WTC11 (cell line): Measurements from ENCODE around the gene SLC8A2. TPM values are rescaled to one million over a fixed set of nuclear protein-coding genes. Genes with fewer than 3 reads are reported as not detected.

ENCODE experiments used
- ATAC-seq: fragments of 200-7000 bp; cut with Tn5 transposase; 2 replicates; pipeline ENCODE4 v1.10.0; 2021; ENCODE audit warnings: mild to moderate bottlenecking, moderate library complexity
- CTCF ChIA-PET: fragments of 300-600 bp; sonication (Branson Sonifier 250); formaldehyde crosslinking; loops from one replicate; lab custom pipeline; 2021; ENCODE audit warnings: antibody characterized with exemption; lab: Charles Lee
- POLR2A ChIA-PET: fragments of 350-600 bp; sonication (Branson Sonifier 250); formaldehyde crosslinking; loops from one replicate; lab custom pipeline; 2021; ENCODE audit warnings: antibody characterized with exemption; lab: Charles Lee
- DNase-seq: peaks from one replicate; pipeline ENCODE4 v3.0.0; 2021; ENCODE audit warnings: low spot score
- H3K27ac Mint-ChIP-seq: 2 replicates; pipeline ENCODE4 v1.8.0; 2021; ENCODE audit warnings: mixed read lengths
- H3K27me3 Mint-ChIP-seq: 2 replicates; pipeline ENCODE4 v1.8.0; 2021; ENCODE audit warnings: low read depth, mild to moderate bottlenecking, moderate library complexity, mixed read lengths
- H3K36me3 Mint-ChIP-seq: 2 replicates; pipeline ENCODE4 v1.8.0; 2021; ENCODE audit warnings: mixed read lengths
- H3K4me1 Mint-ChIP-seq: 2 replicates; pipeline ENCODE4 v1.8.0; 2022; ENCODE audit warnings: mixed read lengths
- H3K4me3 Mint-ChIP-seq: 2 replicates; pipeline ENCODE4 v1.8.0; 2021; ENCODE audit warnings: mild to moderate bottlenecking, moderate library complexity, mixed read lengths
- H3K9me3 Mint-ChIP-seq: 2 replicates; pipeline ENCODE4 v1.8.0; 2021; ENCODE audit warnings: mixed read lengths
- ATF1 ChIP-seq: sonication (generic); formaldehyde crosslinking; IDR thresholded peaks from 2 replicates; pipeline ENCODE4 v1.8.1; 2023; ENCODE audit warnings: mild to moderate bottlenecking, moderate library complexity, missing genetic modification reagents
- ATF2 ChIP-seq: sonication (generic); formaldehyde crosslinking; IDR thresholded peaks from 2 replicates; pipeline ENCODE4 v1.8.1; 2022; ENCODE audit warnings: low read depth, missing genetic modification reagents, borderline replicate concordance
- CBFB ChIP-seq: sonication (generic); formaldehyde crosslinking; IDR thresholded peaks from 2 replicates; pipeline ENCODE4 v1.8.1; 2022; ENCODE audit warnings: mild to moderate bottlenecking, low read depth, missing genetic modification reagents
- CREB1 ChIP-seq: sonication (generic); formaldehyde crosslinking; IDR thresholded peaks from 2 replicates; pipeline ENCODE4 v1.8.0; 2023; ENCODE audit warnings: mild to moderate bottlenecking, missing genetic modification reagents
- FOXP1 ChIP-seq: sonication (generic); formaldehyde crosslinking; IDR thresholded peaks from 2 replicates; pipeline ENCODE4 v1.8.0; 2022; ENCODE audit warnings: missing genetic modification reagents, mild to moderate bottlenecking, moderate library complexity, borderline replicate concordance
- GRHL2 ChIP-seq: fragments of 250-450 bp; sonication (Bioruptor Pico); IDR thresholded peaks from 2 replicates; pipeline ENCODE4 v1.8.0; 2022; ENCODE audit warnings: mild to moderate bottlenecking, moderate library complexity; ENCODE audit not compliant: insufficient replicate concordance, severe bottlenecking
- GTF2I ChIP-seq: fragments of 250-450 bp; sonication (Bioruptor Pico); conservative IDR thresholded peaks from 2 replicates; pipeline ENCODE4 v1.4.0; 2021; ENCODE audit warnings: mild to moderate bottlenecking
- HMGA2 ChIP-seq: fragments of 250-450 bp; sonication (Bioruptor Pico); IDR thresholded peaks from 2 replicates; pipeline ENCODE4 v1.4.0; 2021; ENCODE audit warnings: mild to moderate bottlenecking, moderate library complexity
- JAZF1 ChIP-seq: fragments of 250-450 bp; sonication (Bioruptor Pico); IDR thresholded peaks from 2 replicates; pipeline ENCODE4 v1.9.0; 2021; ENCODE audit warnings: moderate library complexity, mild to moderate bottlenecking, inconsistent platforms
- KAT7 ChIP-seq: sonication (generic); formaldehyde crosslinking; IDR thresholded peaks from 2 replicates; pipeline ENCODE4 v1.8.1; 2023; ENCODE audit warnings: missing genetic modification reagents, mild to moderate bottlenecking, borderline replicate concordance
- MYBL2 ChIP-seq: sonication (generic); formaldehyde crosslinking; IDR thresholded peaks from 2 replicates; pipeline ENCODE4 v1.8.1; 2023; ENCODE audit warnings: mild to moderate bottlenecking, moderate library complexity, missing genetic modification reagents
- OVOL2 ChIP-seq: fragments of 250-450 bp; sonication (Bioruptor Pico); IDR thresholded peaks from 2 replicates; pipeline ENCODE4 v1.9.0; 2021; ENCODE audit warnings: mild to moderate bottlenecking, borderline replicate concordance
- SMAD4 ChIP-seq: sonication (generic); formaldehyde crosslinking; IDR thresholded peaks from 2 replicates; pipeline ENCODE4 v1.8.0; 2022; ENCODE audit warnings: mild to moderate bottlenecking, missing genetic modification reagents
- SOX15 ChIP-seq: fragments of 250-450 bp; sonication (Bioruptor Pico); IDR thresholded peaks from 2 replicates; pipeline ENCODE4 v1.9.0; 2021; ENCODE audit warnings: mild to moderate bottlenecking
- SP1 ChIP-seq: sonication (generic); formaldehyde crosslinking; conservative IDR thresholded peaks from 2 replicates; pipeline ENCODE4 v1.8.1; 2022; ENCODE audit warnings: missing genetic modification reagents
- ZNF512 ChIP-seq: sonication (generic); formaldehyde crosslinking; IDR thresholded peaks from 2 replicates; pipeline ENCODE4 v1.8.1; 2022; ENCODE audit warnings: missing genetic modification reagents, borderline replicate concordance
- total RNA-seq: library from RNA; stranded (reverse); gene quantifications from 3 replicates; pipeline ENCODE4 v1.2.3, GENCODE V29; 2021
- TF ChIP-seq, protein P1 (sequence below): sonication (generic); formaldehyde crosslinking; conservative IDR thresholded peaks from 2 replicates; pipeline ENCODE4 v1.8.1; 2023; ENCODE audit warnings: mild to moderate bottlenecking, low read depth, missing genetic modification reagents, moderate library complexity
- TF ChIP-seq, protein P2 (sequence below): sonication (generic); formaldehyde crosslinking; IDR thresholded peaks from 2 replicates; pipeline ENCODE4 v1.8.0; 2022; ENCODE audit warnings: mild to moderate bottlenecking, missing genetic modification reagents
- TF ChIP-seq, protein P3 (sequence below): sonication (generic); formaldehyde crosslinking; IDR thresholded peaks from 2 replicates; pipeline ENCODE4 v1.8.0; 2022; ENCODE audit warnings: mild to moderate bottlenecking, missing genetic modification reagents
- TF ChIP-seq, protein P4 (sequence below): fragments of 250-450 bp; sonication (Bioruptor Pico); conservative IDR thresholded peaks from 2 replicates; pipeline ENCODE4 v1.9.0; 2021; ENCODE audit warnings: mild to moderate bottlenecking

Gene SLC8A2
- total RNA-seq, 1 experiment from 2014 or later = 6.5 TPM

DNA sequence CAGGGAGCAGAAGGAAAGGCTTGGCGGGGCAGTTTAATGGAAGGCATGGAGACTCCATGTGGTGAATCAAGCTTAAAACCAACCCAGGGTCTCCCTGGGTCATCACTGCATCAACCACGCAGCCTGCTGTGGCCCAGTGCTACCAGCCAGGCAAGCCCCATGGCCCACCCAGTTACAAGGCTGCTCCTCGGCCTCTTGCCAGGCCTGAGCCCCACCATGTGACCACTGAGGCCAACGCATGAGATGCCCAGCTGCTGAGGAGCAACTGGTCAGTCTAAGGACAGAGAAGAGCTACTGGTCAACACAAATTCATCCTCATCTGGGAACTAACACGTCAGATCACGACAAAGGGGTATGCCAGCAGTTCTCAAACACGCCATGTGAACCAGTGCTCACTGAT lies 27.7 kb upstream of the SLC8A2 start:
- H3K27ac Mint-ChIP-seq = peak overlapping the region; percentile 72
- H3K36me3 Mint-ChIP-seq = 0 out of 2 replicates have a peak, but pooled peaks cover 3% of the 10 kb centered on the region
- H3K4me1 Mint-ChIP-seq = peaks cover 16% of the 10 kb centered on the region
- CTCF ChIA-PET = interaction anchor here (1.5 to 2.4 kb wide), 3 partner anchors 63 to 213 kb away, joined by 3 to 8 read pairs (median 6); partner anchors contain the start of gene EHD2
- POLR2A ChIA-PET = no interaction called here
- H3K4me3 Mint-ChIP-seq = no peak overlapping the region
- no peaks in the 10 kb centered on the region for H3K9me3 Mint-ChIP-seq
- TF ChIP-seq, protein P1, sequence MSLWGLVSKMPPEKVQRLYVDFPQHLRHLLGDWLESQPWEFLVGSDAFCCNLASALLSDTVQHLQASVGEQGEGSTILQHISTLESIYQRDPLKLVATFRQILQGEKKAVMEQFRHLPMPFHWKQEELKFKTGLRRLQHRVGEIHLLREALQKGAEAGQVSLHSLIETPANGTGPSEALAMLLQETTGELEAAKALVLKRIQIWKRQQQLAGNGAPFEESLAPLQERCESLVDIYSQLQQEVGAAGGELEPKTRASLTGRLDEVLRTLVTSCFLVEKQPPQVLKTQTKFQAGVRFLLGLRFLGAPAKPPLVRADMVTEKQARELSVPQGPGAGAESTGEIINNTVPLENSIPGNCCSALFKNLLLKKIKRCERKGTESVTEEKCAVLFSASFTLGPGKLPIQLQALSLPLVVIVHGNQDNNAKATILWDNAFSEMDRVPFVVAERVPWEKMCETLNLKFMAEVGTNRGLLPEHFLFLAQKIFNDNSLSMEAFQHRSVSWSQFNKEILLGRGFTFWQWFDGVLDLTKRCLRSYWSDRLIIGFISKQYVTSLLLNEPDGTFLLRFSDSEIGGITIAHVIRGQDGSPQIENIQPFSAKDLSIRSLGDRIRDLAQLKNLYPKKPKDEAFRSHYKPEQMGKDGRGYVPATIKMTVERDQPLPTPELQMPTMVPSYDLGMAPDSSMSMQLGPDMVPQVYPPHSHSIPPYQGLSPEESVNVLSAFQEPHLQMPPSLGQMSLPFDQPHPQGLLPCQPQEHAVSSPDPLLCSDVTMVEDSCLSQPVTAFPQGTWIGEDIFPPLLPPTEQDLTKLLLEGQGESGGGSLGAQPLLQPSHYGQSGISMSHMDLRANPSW (CRISPR knock-in tag) = no peak
- TF ChIP-seq ATF2 (CRISPR knock-in tag) (no peak), HMGA2 (CRISPR knock-in tag) (no peak), ATF1 (CRISPR knock-in tag) (no peak), JAZF1 (CRISPR knock-in tag) (no peak), CREB1 (no peak), OVOL2 (CRISPR knock-in tag) (no peak), SMAD4 (CRISPR knock-in tag) (no peak), ZNF512 (no peak), GTF2I (CRISPR knock-in tag) (no peak), KAT7 (no peak), FOXP1 (CRISPR knock-in tag) (no peak), SP1 (CRISPR knock-in tag) (no peak), MYBL2 (CRISPR knock-in tag) (no peak), GRHL2 (no peak), CBFB (no peak), SOX15 (CRISPR knock-in tag) (no peak)
- TF ChIP-seq, protein P2, sequence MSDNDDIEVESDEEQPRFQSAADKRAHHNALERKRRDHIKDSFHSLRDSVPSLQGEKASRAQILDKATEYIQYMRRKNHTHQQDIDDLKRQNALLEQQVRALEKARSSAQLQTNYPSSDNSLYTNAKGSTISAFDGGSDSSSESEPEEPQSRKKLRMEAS (CRISPR knock-in tag) = no peak
- TF ChIP-seq, protein P3, sequence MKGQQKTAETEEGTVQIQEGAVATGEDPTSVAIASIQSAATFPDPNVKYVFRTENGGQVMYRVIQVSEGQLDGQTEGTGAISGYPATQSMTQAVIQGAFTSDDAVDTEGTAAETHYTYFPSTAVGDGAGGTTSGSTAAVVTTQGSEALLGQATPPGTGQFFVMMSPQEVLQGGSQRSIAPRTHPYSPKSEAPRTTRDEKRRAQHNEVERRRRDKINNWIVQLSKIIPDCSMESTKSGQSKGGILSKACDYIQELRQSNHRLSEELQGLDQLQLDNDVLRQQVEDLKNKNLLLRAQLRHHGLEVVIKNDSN (CRISPR knock-in tag) = no peak
- TF ChIP-seq, protein P4, sequence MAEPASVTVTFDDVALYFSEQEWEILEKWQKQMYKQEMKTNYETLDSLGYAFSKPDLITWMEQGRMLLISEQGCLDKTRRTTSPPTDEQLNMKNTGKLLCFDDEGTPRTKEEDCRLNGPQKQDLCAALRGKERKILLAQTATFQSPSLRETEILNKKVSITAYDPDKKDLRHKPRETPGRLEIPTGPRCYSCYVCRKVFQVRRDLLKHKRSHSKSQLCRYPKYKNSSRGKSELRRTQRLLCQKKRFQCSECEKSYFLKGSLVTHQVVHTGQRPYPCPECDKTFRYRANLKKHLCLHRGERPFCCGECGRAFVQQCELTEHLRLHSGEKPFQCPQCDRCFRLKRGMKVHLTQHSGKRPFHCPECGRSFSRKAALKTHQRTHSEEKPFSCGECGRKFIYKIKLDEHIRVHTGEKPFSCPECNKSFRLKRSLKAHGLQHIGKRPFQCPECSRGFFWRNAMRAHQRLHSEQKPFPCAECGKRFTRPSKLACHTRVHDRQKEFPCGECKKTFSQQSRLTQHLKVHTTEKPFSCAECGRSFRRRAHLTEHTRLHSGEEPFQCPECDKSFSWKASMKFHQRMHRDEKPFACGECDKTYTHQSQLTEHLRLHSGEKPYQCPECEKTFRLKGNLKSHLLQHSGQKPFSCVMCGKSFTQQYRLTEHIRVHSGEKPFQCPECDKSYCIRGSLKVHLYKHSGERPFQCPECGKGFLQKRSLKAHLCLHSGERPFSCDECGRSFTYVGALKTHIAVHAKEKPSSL = no peak
- TF ChIP-seq, all 79 proteins: peak for 0
- ATAC-seq (no peak), DNase-seq (no peak)
- H3K27me3 Mint-ChIP-seq = no peaks in the 10 kb centered on the region
